T1000 (cell line): ENCODE data around the gene NOS2.
"Not testable (repeated sequence)": the region's sequence is repeated elsewhere in the genome, so short reads cannot be mapped to it uniquely, and the experiment has no call there.

Experiments used
- DNase-seq: peaks from one replicate; lab custom pipeline; 2025; ENCODE audit warnings: mixed read lengths; lab: John Stamatoyannopoulos, UW

The NOS2 gene

DNA sequence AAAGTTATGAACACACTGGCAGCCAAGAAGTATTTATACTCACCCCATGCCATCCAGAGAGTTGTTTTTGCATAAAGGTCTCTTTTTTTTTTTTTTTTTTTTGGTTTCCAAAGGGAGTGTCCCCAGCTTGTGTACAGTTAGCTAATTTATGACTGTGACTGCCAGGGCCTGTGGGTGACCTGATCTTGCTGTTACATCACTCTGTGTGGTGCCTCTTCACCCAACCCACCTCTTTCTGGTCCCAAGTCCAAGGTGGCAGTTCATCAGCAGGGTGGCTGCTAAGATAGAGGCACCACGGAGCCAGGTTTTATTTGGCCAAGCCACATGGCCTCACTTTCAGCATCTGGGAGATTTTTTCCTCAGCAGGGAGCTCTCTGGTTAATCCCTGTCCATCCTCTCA lies at the start of gene NOS2:
TSS of gene NOS2 (minus strand) at position 8 of the 400 bp plus-strand sequence. CDS start 1,720 bp downstream, outside the sequence.
- DNase-seq: no peak

DNA sequence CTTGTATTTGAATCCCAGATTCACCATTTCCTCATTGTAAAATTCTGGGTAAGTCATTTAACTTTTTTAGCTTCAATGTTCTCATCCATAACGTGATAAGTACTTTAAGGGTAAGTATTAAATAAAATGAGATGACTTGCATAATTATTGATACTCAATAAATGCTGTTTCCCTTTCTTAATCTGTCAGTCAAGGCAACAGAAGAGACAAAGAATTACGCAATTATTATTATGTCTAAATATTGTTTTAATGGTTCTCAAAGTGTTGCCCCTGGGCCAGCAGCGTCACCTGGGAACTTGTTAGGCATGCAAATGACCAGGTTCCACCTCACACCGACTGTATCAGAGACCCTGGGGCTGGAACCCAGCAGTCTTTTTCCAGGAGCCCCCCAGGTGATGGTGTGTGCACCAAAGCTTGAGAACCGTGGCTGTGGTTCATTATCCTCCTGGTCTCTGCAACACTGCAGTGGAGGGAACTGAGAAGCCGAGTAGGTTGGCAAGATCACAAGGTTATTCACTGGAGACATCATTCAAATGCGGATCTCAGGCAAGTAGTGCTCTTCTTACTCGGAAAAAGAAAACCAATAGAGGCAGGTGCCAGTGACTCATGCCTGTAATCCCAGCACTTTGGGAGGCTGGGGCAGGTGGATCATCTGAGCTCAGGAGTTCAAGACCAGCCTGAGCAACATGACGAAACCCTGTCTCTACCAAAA lies 49.3 kb upstream of the NOS2 start:
- DNase-seq: no peak

DNA sequence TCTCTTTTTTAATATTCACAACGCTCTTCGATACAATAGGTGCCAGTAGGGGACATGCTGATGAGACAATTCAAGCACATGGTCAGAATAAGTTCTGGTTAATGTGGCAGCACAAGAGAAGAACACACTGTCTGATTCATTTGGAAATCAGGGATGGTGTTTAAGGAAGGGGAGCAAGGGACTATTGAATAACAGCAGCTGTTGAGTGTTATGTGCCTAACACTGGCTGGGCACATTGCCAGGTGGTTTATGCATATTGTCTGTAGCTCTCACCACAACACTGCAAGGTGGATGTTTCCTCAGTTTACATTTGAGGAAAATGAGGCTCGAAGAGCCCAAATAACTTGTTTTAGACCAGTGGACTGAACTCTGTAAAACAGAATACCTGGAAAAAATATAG lies 48.6 kb upstream of the NOS2 start:
- no peak for DNase-seq

DNA sequence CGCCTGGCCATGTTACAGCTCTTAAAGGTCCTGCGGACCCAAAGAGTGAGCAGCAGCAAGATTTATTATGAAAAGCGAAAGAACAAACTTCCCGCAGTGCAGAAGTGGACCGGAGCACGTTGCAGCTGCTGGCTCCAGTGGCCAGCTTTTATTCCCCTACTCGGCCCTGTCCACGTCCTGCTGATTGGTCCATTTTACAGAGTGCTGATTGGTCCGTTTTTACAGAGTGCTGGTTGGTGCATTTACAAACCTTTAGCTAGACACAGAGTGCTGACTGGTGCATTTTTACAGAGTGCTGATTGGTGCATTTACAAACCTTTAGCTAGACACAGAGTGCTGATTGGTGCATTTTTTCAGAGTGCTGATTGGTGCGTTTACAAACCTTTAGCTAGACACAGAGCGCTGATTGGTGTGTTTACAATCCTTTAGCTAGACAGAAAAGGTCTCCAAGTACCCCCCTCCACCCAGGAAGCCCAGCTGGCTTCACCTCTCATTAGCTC lies 46.5 kb upstream of the NOS2 start:
- not testable (repeated sequence) for DNase-seq

DNA sequence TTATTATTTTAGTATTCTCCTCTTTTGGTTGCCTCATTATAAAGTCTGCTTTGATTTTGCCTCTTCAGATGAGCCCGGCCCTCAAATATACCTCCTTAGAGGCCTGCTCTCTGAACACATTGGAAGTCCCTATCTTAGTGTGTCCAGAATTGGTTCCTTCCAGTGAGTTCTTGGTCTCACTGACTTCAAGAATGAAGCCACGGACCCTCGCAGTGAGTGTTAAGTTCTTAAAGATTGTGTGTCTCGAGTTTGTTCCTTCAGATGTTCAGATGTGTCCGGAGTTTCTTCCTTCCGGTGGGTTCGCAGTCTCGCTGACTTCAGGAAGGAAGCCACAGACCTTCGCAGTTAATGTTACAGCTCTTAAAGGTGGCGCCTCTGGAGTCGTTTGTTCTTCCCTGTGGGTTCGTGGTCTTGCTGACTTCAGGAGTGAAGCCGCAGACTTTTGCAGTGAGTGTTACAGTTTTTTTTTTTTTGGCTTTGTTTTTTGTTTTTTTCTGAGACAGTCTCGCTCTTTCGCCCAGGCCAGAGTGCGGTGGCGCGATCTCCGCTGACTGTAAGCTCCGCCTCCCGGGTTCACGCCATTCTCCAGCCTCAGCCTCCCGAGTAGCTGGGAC lies 45.8 kb upstream of the NOS2 start:
- DNase-seq: no peak

DNA sequence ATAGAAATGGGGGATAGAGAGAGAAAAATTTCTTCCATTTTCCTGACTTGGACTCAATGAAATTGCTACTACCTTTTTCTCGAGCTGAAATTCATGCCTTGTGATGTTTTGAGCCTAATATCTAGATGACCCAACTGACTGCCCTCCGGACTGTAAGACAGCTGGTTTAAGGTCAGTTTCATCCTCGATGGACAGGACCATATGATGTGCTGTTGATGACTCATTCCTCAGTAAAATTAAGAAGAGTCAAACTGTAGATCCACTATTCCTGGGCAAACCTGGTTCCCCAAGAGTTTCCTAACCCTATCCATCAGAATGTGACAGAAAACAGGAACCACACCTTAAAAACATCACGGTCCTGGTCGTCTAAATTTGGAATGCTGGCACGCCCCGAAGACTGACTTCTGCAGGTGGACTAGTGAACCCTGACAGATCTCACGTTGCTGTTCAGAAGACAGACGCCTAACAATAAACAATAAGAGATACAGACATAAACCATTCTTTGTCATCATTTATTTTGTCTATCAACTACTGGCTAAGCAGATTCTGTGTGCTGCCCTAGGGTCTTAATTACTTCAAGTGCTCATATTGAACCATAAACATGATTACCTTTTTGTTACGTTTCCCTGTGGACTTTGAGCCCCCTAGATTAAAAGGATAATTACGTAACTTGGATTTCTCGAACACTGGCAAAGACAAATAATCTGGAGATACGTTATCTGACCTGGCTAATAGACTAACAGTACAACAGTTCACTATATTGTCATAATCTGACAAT lies 45.1 kb upstream of the NOS2 start:
- no peak for DNase-seq

DNA sequence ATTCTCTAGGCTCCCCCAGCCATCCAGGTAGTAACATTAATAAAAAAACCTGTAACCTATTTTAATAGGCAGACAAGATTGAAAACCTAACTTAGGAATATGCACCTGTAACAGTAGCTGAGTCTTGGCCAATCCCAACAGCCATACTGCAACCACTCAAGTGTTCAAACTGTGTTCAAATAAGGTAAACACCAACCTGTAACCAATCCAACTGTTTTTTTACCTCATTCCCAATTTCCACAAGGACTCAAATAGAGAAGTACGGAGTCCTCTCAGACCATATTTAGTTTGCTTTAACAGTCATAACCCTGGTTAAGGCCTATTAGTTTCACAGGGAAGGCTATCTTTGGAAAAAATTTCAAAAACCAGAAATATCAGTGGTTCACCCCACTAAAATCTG lies 40.4 kb upstream of the NOS2 start:
- no peak for DNase-seq

DNA sequence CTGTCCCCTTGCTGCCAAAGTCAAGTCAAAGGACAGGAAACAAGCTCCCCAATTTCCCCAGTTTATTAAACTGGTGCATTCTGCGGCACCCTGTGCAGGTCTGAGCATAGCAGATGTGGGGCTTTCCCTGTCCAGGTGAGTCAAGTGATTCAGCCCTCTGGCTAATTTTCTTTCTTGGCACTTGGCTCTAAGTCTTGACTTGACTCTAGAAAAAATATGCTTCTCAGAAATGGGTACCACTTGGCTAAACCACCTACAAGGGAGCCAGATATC lies 40.0 kb upstream of the NOS2 start:
- DNase-seq: not testable (repeated sequence)

DNA sequence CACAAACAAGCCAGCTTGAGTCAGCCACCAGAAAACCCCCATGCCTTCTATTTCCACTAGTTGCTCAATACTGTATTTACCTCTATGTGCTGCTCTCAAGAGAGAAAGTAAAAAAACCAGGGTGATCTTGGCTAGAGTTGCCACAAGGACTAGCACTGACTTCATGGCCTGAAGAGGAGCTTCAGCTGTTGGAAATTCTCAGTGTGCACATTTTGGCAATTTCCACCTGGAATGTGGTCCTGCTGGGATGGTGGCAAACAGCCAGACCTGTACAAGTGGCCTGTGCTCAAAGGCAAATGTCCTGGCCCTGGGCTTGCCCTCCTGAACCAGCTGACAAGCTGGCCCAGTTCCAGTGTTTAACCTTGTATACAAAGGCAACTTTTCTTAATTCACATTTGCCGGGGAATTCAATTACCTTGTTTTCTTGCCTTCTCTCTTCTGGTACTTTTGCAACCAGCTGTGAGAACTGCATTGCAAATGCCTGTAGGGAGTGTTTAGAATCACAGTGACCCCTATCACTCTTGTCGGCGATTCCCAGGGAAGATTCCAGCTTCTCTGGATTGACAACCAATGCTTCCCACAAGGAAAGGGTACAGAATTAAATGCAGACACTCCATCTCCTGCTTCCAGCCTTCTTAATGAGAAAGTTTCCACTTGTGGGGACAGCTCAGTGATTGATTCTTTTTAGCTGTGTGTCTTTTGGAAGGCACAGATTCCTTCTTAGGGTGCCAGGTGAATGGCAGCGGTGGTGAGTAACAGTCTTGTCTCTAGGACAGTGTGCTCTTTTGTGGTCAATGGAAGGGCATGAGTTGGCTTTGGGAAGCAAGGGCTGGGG lies 39.5 kb upstream of the NOS2 start:
- not testable (repeated sequence) for DNase-seq

DNA sequence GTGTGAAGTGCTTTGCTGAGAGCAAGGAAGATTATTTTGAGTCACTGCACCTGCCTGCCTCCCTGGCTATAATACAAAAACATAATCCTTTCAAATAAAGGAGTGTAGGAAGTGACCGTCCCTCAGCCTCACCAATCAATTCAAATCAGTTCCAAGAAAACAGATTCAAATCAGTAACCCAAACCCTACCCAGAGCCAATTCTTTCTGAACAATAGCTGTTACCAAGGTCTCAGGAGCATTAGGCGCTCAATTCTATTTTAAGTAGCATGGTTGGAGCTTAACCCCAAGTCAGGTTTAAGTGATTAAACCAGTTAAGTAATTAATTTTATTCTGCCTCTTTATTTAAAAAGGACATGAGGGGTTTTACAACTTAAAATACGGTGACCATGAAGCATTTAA lies 38.3 kb upstream of the NOS2 start:
- DNase-seq: not testable (repeated sequence)

DNA sequence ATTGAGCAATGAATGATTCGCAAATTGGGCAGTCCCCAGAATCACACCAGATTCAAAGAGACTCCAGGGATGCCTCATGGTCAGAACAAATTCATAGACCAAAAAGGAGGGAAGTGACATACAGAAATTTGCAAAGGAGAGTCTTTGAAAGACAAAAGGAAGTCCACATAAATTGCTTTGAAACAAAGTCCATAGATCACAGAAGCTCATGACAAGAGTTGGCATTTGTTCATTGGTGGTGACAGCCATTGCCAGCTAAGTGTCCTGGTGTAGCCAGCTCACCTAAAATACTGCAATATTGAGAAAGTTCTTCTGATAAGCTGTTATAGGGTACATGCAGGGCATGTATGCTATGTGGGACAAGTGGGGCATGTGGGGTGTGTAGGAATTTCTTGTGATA lies 37.4 kb upstream of the NOS2 start:
- DNase-seq: not testable (repeated sequence)

DNA sequence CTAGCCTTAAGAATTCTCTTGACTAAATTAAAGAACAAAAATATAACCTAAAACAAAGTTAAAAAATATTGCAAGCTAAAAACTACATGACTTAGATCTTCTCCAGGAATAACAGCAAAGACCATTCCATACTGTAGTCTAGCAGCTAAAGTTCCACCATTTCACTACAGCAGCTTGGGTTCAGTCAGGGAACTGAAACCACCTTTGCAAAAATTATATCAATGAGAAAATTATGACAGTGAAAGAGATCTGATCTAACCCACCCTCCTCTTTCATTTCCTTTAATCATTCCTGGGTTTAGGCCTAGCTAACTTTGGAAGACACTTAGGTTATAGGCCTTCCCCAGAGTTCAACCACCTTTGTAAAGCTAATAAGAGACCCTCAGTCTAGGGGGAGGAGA lies 36.3 kb upstream of the NOS2 start:
- DNase-seq: no peak

DNA sequence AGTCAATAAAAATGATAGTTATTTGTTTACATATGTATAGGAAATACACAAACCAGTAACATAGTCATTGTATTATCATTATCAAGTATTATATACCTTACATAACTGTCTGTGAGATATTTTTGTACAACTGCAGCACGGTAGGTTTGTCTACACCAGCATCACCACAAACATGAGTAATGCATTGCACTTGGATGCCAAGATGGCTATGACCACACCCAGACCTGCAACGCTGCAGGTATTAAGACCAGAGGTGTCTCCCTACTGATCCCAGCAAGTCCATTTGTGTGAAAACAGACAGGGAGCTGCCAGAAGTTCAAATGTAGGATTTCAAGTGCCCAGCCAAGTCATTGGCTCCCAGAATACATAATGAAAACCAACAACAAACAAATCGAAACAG lies 34.2 kb upstream of the NOS2 start:
- DNase-seq: no peak

DNA sequence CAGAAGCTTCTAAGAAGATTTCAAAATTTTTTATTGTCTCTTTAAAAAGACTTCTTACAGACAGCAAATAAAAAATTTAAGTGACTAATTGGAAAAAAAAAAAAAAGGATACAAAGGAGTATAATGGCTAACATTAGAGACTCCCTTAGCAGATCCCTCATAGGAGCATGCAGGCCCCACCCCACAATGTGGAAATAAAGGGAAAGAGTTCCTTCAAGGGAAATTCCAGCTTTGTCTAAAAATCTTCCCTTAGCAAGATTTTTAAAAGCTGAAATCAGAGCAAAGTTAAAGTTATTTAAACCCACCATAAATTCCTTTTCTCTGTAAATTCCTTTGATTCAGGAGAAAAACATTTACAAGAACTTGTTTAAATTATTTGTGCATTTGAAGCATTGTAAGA lies 32.5 kb upstream of the NOS2 start:
- DNase-seq: no peak

DNA sequence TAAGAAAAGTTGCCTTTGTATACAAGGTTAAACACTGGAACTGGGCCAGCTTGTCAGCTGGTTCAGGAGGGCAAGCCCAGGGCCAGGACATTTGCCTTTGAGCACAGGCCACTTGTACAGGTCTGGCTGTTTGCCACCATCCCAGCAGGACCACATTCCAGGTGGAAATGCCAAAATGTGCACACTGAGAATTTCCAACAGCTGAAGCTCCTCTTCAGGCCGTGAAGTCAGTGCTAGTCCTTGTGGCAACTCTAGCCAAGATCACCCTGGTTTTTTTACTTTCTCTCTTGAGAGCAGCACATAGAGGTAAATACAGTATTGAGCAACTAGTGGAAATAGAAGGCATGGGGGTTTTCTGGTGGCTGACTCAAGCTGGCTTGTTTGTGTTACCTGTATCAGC lies 29.6 kb upstream of the NOS2 start:
- DNase-seq: not testable (repeated sequence)

DNA sequence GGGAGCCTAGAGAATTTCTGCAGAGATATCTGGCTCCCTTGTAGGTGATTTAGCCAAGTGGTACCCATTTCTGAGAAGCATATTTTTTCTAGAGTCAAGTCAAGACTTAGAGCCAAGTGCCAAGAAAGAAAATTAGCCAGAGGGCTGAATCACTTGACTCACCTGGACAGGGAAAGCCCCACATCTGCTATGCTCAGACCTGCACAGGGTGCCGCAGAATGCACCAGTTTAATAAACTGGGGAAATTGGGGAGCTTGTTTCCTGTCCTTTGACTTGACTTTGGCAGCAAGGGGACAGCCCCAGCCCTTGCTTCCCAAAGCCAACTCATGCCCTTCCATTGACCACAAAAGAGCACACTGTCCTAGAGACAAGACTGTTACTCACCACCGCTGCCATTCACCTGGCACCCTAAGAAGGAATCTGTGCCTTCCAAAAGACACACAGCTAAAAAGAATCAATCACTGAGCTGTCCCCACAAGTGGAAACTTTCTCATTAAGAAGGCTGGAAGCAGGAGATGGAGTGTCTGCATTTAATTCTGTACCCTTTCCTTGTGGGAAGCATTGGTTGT lies 28.9 kb upstream of the NOS2 start:
- not testable (repeated sequence) for DNase-seq

DNA sequence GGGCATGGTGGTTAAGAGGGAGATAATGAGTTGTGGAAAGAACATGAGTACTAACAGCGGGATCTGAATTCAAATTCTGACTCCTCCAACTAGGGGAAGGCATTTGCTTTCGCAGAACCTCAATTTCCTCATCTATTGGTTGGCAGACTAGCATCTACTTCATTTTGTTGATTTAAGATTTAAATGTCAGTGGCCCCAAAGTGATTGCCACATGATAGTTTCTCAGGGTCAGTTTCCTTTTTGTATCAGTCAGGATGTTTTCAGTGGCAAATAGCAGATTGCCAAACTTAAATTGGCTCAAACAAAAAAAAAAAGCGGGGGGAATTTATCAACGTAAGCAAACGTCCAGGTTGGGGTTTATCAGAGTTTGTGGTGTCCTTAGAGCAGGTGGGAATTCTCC lies 25.1 kb upstream of the NOS2 start:
- DNase-seq: no peak

DNA sequence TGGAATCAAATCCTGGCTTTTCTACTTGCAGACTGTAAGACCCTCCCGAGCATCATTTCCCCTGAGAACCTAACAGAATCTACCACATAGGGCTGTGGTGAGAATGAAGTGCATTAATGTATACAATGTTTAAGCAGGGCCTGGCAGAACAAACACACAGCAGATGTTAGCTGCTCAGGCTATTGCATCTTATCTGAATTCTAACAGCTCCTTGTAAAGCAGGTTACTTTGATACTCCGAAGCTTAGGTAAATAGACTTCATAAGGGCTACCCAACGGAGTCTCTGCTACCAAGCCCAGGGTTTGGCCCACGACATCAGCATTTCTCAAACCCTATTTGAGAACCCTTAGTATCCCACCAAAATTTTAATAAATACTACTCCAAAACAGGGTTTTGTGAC lies 24.4 kb upstream of the NOS2 start:
- no peak for DNase-seq

DNA sequence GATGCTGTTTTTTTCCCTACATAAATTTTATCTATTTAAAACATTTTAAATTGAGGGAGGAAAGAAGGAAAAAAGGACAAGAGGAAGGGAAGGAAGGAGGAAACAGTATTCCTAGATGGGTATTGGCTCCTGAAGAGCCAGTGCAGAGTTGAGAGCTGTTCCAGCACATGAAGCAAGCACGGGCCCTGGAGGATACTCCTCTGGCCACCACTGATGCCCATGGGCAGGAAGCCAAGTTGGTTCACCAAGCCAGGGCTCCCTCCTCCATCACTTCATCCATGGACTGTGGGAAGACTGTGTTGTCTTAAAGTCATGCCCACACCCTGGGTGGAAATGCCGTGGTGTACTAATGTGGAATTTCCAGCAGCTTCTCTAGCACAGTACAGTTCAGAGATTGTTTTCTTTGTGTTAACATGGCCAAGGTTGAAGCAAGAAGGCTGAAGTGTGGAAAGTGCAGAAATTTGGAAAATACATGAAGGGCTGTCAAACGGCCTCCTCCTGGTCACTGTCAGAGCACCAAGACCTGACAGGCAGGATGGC lies 23.9 kb upstream of the NOS2 start:
- DNase-seq: no peak

DNA sequence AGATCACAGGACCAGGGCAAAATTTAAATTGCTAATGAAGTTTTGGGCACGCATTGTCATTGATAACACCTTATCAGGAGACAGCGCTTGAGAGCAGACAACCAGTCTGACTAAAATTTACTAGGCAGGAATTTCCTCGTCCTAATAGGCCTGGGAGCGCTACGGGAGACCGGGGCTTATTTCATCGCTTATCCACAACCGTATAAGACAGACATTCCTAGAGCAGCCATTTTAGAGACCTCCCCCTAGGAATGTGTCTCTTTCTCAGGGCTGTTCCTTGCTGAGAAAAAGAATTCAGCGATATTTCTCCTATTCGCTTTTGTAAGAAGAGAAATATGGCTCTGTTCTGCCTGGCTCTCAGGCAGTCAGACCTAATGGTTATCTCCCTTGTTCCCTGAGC lies 21.8 kb upstream of the NOS2 start:
- DNase-seq: not testable (repeated sequence)

DNA sequence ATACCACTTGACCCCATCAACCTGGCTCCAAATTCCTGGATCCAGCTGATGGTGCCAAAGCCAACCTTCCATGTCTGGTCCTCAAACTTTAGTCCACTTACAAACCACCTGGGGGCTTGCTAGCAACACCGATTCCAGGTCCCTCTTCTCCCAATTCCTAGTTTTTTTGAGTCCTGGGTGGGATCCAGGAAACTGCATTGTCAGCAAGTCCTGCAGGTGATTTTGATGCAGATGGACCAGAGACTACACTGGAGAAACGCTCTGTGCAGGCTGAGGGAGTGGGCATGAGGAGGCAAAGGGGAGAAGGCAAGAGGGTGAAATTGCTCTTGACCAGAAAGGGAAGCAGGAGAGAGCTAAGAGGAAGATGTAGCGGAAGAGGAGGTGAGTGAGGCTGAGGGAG lies 21.0 kb upstream of the NOS2 start:
- no peak for DNase-seq

DNA sequence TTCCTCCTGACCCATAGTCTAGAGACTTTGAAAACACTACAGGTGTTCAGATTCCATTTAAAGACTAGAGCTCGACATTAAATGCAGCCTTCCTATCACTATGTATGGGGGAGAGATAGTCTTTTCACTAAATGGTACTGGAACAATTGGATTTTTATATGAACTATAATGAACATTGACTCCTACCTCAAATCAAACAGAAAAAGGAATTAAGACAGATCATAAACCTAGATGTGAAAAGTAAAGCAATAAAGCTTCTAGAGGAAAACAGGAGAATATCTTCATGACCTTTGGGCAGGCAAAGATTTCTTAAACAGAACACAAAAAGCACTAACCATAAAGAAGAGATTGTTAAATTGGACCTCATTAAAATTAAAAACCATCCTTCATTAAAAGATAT lies 18.8 kb upstream of the NOS2 start:
- DNase-seq: no peak
